Measurements from ENCODE around the gene TMEM127. TPM values are rescaled to one million over a fixed set of nuclear protein-coding genes. Genes with fewer than 3 reads are reported as not detected.

The TMEM127 gene
- total and polyA plus RNA-seq, 8 donors = 5.7 to 51.6 (median 14.0) TPM

- peaks cover 0 to 17% (median 3%) of the 10 kb centered on the region in 4 donors for H3K4me1 ChIP-seq
- peaks cover 0 to 25% (median 16%) of the 10 kb centered on the region in 4 donors for H3K36me3 ChIP-seq
- H3K27me3 ChIP-seq = no peaks in the 10 kb centered on the region
- intact Hi-C loops (cut with DNase I; ENCODE audit: low total_unique reads) = no loop called here
- TF ChIP-seq CTCF (IDR thresholded peaks at IDR 0.05) = no peak
- TF ChIP-seq POLR2A (IDR thresholded peaks at IDR 0.05) = no peak
- no peak for TF ChIP-seq EP300 (IDR thresholded peaks at IDR 0.05)
- no peak for TF ChIP-seq POLR2AphosphoS5 (IDR thresholded peaks at IDR 0.05)
- no peak for DNase-seq
- peak overlapping the region in 1 of 5 donors; percentile 79 for H3K27ac ChIP-seq
- no peak overlapping the region for H3K4me3 ChIP-seq
- 89 to 96% (median 95%) methylated on average over 9 of the region's 9 CpGs for WGBS, 5 donors
- H3K9me3 ChIP-seq = no peaks in the 10 kb centered on the region
These were observed 25.3 kb downstream of the TMEM127 start for GRCh38 chr2:96240341-96241038.

GRCh38 chr2:96239745-96240264, 26.0 kb downstream of the TMEM127 start:
- DNase-seq = no peak
- Histone ChIP-seq H3K4me3 (no peak overlapping the region), H3K4me1 (peaks cover 0 to 14% (median 3%) of the 10 kb centered on the region in 4 donors), H3K27me3 (no peaks in the 10 kb centered on the region), H3K9me3 (no peaks in the 10 kb centered on the region), H3K36me3 (peaks cover 0 to 25% (median 16%) of the 10 kb centered on the region in 4 donors), H3K27ac (no peak overlapping the region)
- 95 to 99% (median 96%) methylated on average over 9 of the region's 9 CpGs for WGBS, 5 donors
- TF ChIP-seq POLR2AphosphoS5 (IDR thresholded peaks at IDR 0.05) (no peak), EP300 (IDR thresholded peaks at IDR 0.05) (no peak), CTCF (IDR thresholded peaks at IDR 0.05) (no peak), POLR2A (IDR thresholded peaks at IDR 0.05) (no peak)
- intact Hi-C loops (cut with DNase I; ENCODE audit: low total_unique reads) = no loop called here

GRCh38 chr2:96239091-96239490, 26.7 kb downstream of the TMEM127 start:
- TF ChIP-seq EP300 (IDR thresholded peaks at IDR 0.05) = no peak
- WGBS, 5 donors = 68 to 92% (median 85%) methylated on average over 3 of the region's 3 CpGs
- H3K36me3 ChIP-seq = peaks cover 0 to 25% (median 16%) of the 10 kb centered on the region in 4 donors
- H3K9me3 ChIP-seq = no peaks in the 10 kb centered on the region
- intact Hi-C loops (cut with DNase I; ENCODE audit: low total_unique reads) = no loop called here
- no peaks in the 10 kb centered on the region for H3K27me3 ChIP-seq
- no peak for DNase-seq
- H3K4me3 ChIP-seq = no peak overlapping the region
- H3K4me1 ChIP-seq = peaks cover 0 to 14% (median 3%) of the 10 kb centered on the region in 4 donors
- H3K27ac ChIP-seq = no peak overlapping the region

GRCh38 chr2:96238266-96238665, 27.5 kb downstream of the TMEM127 start:
- peaks cover 0 to 25% (median 16%) of the 10 kb centered on the region in 4 donors for H3K36me3 ChIP-seq
- intact Hi-C loops (cut with DNase I; ENCODE audit: low total_unique reads) = no loop called here
- no peak for TF ChIP-seq POLR2AphosphoS5 (IDR thresholded peaks at IDR 0.05)
- TF ChIP-seq EP300 (IDR thresholded peaks at IDR 0.05) = no peak
- no peak for TF ChIP-seq POLR2A (IDR thresholded peaks at IDR 0.05)
- TF ChIP-seq CTCF (IDR thresholded peaks at IDR 0.05) = no peak
- H3K9me3 ChIP-seq = no peaks in the 10 kb centered on the region
- H3K27me3 ChIP-seq = no peaks in the 10 kb centered on the region
- 89 to 100% (median 98%) methylated on average over 3 of the region's 3 CpGs for WGBS, 5 donors
- H3K4me1 ChIP-seq = peaks cover 0 to 14% (median 3%) of the 10 kb centered on the region in 4 donors
- no peak for DNase-seq
- H3K27ac ChIP-seq = no peak overlapping the region
- H3K4me3 ChIP-seq = no peak overlapping the region

GRCh38 chr2:96236882-96237281, 28.9 kb downstream of the TMEM127 start:
- H3K9me3 ChIP-seq = no peaks in the 10 kb centered on the region
- H3K36me3 ChIP-seq = peaks cover 0 to 25% (median 16%) of the 10 kb centered on the region in 4 donors
- 97 to 100% (median 100%) methylated on average over 1 of the region's 1 CpG for WGBS, 5 donors
- H3K4me1 ChIP-seq = peaks cover 0 to 5% (median 2%) of the 10 kb centered on the region in 4 donors
- intact Hi-C loops (cut with DNase I; ENCODE audit: low total_unique reads) = no loop called here
- H3K27ac ChIP-seq = no peak overlapping the region
- TF ChIP-seq POLR2AphosphoS5 (IDR thresholded peaks at IDR 0.05) (no peak), EP300 (IDR thresholded peaks at IDR 0.05) (no peak), POLR2A (IDR thresholded peaks at IDR 0.05) (no peak), CTCF (IDR thresholded peaks at IDR 0.05) (no peak)
- H3K27me3 ChIP-seq = no peaks in the 10 kb centered on the region
- no peak overlapping the region for H3K4me3 ChIP-seq
- no peak for DNase-seq
